Measurements from ENCODE around the gene RPL29.

The RPL29 gene

GRCh38 chr3:51980253-51980652 is 15.4 kb downstream of the RPL29 start:
- H3K27me3 ChIP-seq (ENCODE audit: control insufficient read depth, insufficient read depth, low read length), result peaks cover 19% of the 10 kb centered on the region
- H3K9ac ChIP-seq (ENCODE audit: low read depth, low read length), result no peak overlapping the region

DNA sequence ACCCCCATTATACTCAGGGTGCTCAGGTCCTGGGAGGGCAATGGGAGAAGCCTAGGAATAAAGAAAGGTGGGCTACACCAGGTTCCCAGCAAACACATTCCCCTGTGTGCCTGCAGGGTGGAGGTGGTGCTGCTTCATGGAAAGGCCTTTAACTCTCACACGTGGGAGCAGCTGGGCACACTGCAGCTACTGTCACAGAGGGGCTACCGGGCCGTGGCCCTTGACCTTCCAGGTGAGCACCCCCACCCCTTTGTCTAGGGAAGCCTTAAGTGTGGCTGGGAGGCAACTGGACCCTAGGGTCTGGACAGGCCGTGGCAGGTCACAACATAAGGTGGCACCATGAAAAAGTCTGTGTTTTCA is 17.6 kb downstream of the RPL29 start:
- H3K9ac ChIP-seq (ENCODE audit: low read depth, low read length), result no peak overlapping the region
- no peaks in the 10 kb centered on the region for H3K36me3 ChIP-seq (ENCODE audit: control insufficient read depth, insufficient read depth, low read length)
- H3K4me1 ChIP-seq (ENCODE audit: control insufficient read depth, insufficient read depth, low read length), result peaks cover 20% of the 10 kb centered on the region
- H3K4me3 ChIP-seq (ENCODE audit: low read depth, low read length), result no peak overlapping the region
- no peaks in the 10 kb centered on the region for H3K9me3 ChIP-seq (ENCODE audit: control insufficient read depth, insufficient read depth, low read length)
- no peak overlapping the region for H3K27ac ChIP-seq (ENCODE audit: low read depth, low read length)
- H3K27me3 ChIP-seq (ENCODE audit: control insufficient read depth, insufficient read depth, low read length), result peaks cover 30% of the 10 kb centered on the region

More at GRCh38 chr3:51980253-51980652, 15.4 kb downstream of the RPL29 start:
- Histone ChIP-seq H3K4me1 (ENCODE audit: control insufficient read depth, insufficient read depth, low read length) (peaks cover 14% of the 10 kb centered on the region), H3K36me3 (ENCODE audit: control insufficient read depth, insufficient read depth, low read length) (no peaks in the 10 kb centered on the region), H3K4me3 (ENCODE audit: low read depth, low read length) (no peak overlapping the region), H3K27ac (ENCODE audit: low read depth, low read length) (no peak overlapping the region), H3K9me3 (ENCODE audit: control insufficient read depth, insufficient read depth, low read length) (no peaks in the 10 kb centered on the region)

GRCh38 chr3:51977446-51978142 is 18.1 kb downstream of the RPL29 start:
- peaks cover 30% of the 10 kb centered on the region for H3K27me3 ChIP-seq (ENCODE audit: control insufficient read depth, insufficient read depth, low read length)
- peaks cover 20% of the 10 kb centered on the region for H3K4me1 ChIP-seq (ENCODE audit: control insufficient read depth, insufficient read depth, low read length)
- H3K9ac ChIP-seq (ENCODE audit: low read depth, low read length), result no peak overlapping the region
- no peaks in the 10 kb centered on the region for H3K36me3 ChIP-seq (ENCODE audit: control insufficient read depth, insufficient read depth, low read length)
- no peaks in the 10 kb centered on the region for H3K9me3 ChIP-seq (ENCODE audit: control insufficient read depth, insufficient read depth, low read length)
- H3K4me3 ChIP-seq (ENCODE audit: low read depth, low read length), result no peak overlapping the region
- H3K27ac ChIP-seq (ENCODE audit: low read depth, low read length), result no peak overlapping the region

GRCh38 chr3:51975852-51976549 is 19.7 kb downstream of the RPL29 start:
- Histone ChIP-seq H3K9me3 (ENCODE audit: control insufficient read depth, insufficient read depth, low read length) (no peaks in the 10 kb centered on the region), H3K27ac (ENCODE audit: low read depth, low read length) (no peak overlapping the region), H3K9ac (ENCODE audit: low read depth, low read length) (no peak overlapping the region), H3K4me3 (ENCODE audit: low read depth, low read length) (peak overlapping the region; percentile 59), H3K4me1 (ENCODE audit: control insufficient read depth, insufficient read depth, low read length) (peaks cover 16% of the 10 kb centered on the region), H3K27me3 (ENCODE audit: control insufficient read depth, insufficient read depth, low read length) (peaks cover 30% of the 10 kb centered on the region), H3K36me3 (ENCODE audit: control insufficient read depth, insufficient read depth, low read length) (no peaks in the 10 kb centered on the region)

GRCh38 chr3:51974963-51975851 is 20.5 kb downstream of the RPL29 start, which contains the start of gene ABHD14A:
ABHD14A (plus strand) TSS chr3:51975064; CDS start chr3:51975136, 72 bp downstream.
- Histone ChIP-seq H3K4me3 (ENCODE audit: low read depth, low read length) (peak within 1 kb of the TSS; percentile 64), H3K27me3 (ENCODE audit: control insufficient read depth, insufficient read depth, low read length) (peaks cover 30% of the 10 kb centered on the region), H3K9ac (ENCODE audit: low read depth, low read length) (no peak within 1 kb of the TSS), H3K4me1 (ENCODE audit: control insufficient read depth, insufficient read depth, low read length) (peaks cover 16% of the 10 kb centered on the region), H3K27ac (ENCODE audit: low read depth, low read length) (no peak within 1 kb of the TSS), H3K36me3 (ENCODE audit: control insufficient read depth, insufficient read depth, low read length) (no peaks in the 10 kb centered on the region), H3K9me3 (ENCODE audit: control insufficient read depth, insufficient read depth, low read length) (no peaks in the 10 kb centered on the region)

- Histone ChIP-seq H3K4me1 (ENCODE audit: control insufficient read depth, insufficient read depth, low read length) (peaks cover 19% of the 10 kb centered on the region), H3K36me3 (ENCODE audit: control insufficient read depth, insufficient read depth, low read length) (no peaks in the 10 kb centered on the region), H3K9ac (ENCODE audit: low read depth, low read length) (no peak overlapping the region), H3K4me3 (ENCODE audit: low read depth, low read length) (peak overlapping the region; percentile 59), H3K27me3 (ENCODE audit: control insufficient read depth, insufficient read depth, low read length) (peaks cover 30% of the 10 kb centered on the region), H3K27ac (ENCODE audit: low read depth, low read length) (no peak overlapping the region), H3K9me3 (ENCODE audit: control insufficient read depth, insufficient read depth, low read length) (no peaks in the 10 kb centered on the region)
These were observed 21.3 kb downstream of the RPL29 start for GRCh38 chr3:51974277-51974962.

GRCh38 chr3:51971350-51971749 is 24.3 kb downstream of the RPL29 start:
- Histone ChIP-seq H3K36me3 (ENCODE audit: control insufficient read depth, insufficient read depth, low read length) (no peaks in the 10 kb centered on the region), H3K9me3 (ENCODE audit: control insufficient read depth, insufficient read depth, low read length) (no peaks in the 10 kb centered on the region), H3K4me1 (ENCODE audit: control insufficient read depth, insufficient read depth, low read length) (peaks cover 36% of the 10 kb centered on the region), H3K27ac (ENCODE audit: low read depth, low read length) (no peak overlapping the region), H3K27me3 (ENCODE audit: control insufficient read depth, insufficient read depth, low read length) (peaks cover 25% of the 10 kb centered on the region), H3K4me3 (ENCODE audit: low read depth, low read length) (no peak overlapping the region), H3K9ac (ENCODE audit: low read depth, low read length) (no peak overlapping the region)

GRCh38 chr3:51970606-51971300 is 24.9 kb downstream of the RPL29 start:
- peaks cover 36% of the 10 kb centered on the region for H3K4me1 ChIP-seq (ENCODE audit: control insufficient read depth, insufficient read depth, low read length)
- no peak overlapping the region for H3K4me3 ChIP-seq (ENCODE audit: low read depth, low read length)
- H3K36me3 ChIP-seq (ENCODE audit: control insufficient read depth, insufficient read depth, low read length), result no peaks in the 10 kb centered on the region
- H3K9me3 ChIP-seq (ENCODE audit: control insufficient read depth, insufficient read depth, low read length), result no peaks in the 10 kb centered on the region
- peaks cover 19% of the 10 kb centered on the region for H3K27me3 ChIP-seq (ENCODE audit: control insufficient read depth, insufficient read depth, low read length)
- no peak overlapping the region for H3K27ac ChIP-seq (ENCODE audit: low read depth, low read length)
- H3K9ac ChIP-seq (ENCODE audit: low read depth, low read length), result no peak overlapping the region

DNA sequence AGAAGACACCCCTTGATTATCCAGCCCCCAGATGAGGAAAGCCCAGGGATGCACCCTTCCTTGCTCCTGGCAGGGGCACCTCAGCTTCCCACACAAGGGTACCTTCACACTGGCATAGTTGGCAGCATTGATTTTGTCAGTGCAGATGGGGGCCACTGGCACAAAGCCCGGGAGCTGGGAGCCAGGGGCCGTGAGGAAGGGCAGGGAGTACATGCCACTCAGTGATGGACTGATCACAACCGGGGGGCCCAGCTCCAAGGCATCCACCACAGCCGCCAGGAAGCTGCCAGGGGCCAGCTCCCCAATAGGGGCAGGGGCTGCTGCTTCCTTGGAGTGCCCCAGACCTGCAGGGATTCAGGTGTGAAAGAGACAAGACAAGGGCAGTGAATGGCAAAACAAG is 25.9 kb downstream of the RPL29 start:
- Histone ChIP-seq H3K36me3 (ENCODE audit: control insufficient read depth, insufficient read depth, low read length) (no peaks in the 10 kb centered on the region), H3K9ac (ENCODE audit: low read depth, low read length) (no peak overlapping the region), H3K27me3 (ENCODE audit: control insufficient read depth, insufficient read depth, low read length) (peaks cover 20% of the 10 kb centered on the region), H3K27ac (ENCODE audit: low read depth, low read length) (no peak overlapping the region), H3K4me3 (ENCODE audit: low read depth, low read length) (no peak overlapping the region), H3K4me1 (ENCODE audit: control insufficient read depth, insufficient read depth, low read length) (peaks cover 30% of the 10 kb centered on the region), H3K9me3 (ENCODE audit: control insufficient read depth, insufficient read depth, low read length) (no peaks in the 10 kb centered on the region)
